Measurements from ENCODE around the gene RASGRP4. TPM values are rescaled to one million over a fixed set of nuclear protein-coding genes. Genes with fewer than 3 reads are reported as not detected.
"Not testable (repeated sequence)": the region's sequence is repeated elsewhere in the genome, so short reads cannot be mapped to it uniquely, and the experiment has no call there.

Gene RASGRP4
- total RNA-seq, 2 experiments from 2014 or later: 1.0 to 1.3 TPM

GRCh38 chr19:38422438-38422837 is 3.6 kb downstream of the RASGRP4 start:
- ChIA-PET POLR2A (no interaction called here), CTCF (no interaction called here)

DNA sequence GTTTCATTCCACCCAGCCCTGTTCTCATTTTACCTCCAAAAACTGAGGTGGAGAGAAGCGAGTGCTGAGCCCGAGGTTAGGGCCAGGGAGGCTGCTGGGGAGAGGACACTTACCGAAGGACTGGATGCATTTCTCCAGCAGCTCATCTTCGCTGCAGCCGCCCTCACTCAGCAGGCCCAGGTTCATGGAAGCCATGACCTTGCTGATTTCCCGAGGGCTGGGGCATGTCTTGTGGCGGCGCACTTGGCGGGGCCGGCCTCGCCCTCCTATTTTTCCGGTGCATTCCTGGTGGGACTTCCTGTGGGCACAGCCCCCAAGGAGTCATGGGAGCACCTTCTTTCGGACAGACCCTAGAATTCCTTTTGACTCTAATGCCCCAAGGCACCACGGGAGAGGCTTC is 4.2 kb downstream of the RASGRP4 start:
- CTCF ChIA-PET: interaction anchor here (1.0 kb wide), 1 partner anchor 94 kb away, joined by 3 read pairs; no protein-coding TSS in a partner anchor
- POLR2A ChIA-PET: no interaction called here

DNA sequence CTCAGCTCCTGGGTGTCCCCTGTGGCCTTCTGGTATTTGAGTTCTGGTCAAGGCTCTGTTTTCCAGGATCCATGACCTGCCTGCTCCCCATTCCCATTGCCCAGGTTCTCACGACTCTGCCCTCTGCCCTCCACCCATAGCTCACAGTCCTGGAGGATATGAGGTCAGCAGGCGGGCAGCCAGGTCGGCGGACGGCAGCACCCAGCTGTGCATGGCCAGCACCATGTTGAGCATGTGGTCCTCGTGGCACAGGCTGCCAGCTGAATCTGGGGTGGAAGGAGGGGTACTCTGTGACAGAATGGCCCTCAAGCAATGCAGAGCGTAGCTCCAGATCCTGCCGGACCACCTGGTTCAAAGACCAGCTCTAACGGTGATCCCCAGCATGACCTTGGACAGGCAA is 5.1 kb downstream of the RASGRP4 start:
- ChIA-PET POLR2A (no interaction called here), CTCF (interaction anchor here (1.0 kb wide), 1 partner anchor 95 kb away, joined by 3 read pairs; no protein-coding TSS in a partner anchor)

GRCh38 chr19:38417544-38418506 is 8.2 kb downstream of the RASGRP4 start:
- ChIA-PET CTCF (no interaction called here), POLR2A (no interaction called here)

DNA sequence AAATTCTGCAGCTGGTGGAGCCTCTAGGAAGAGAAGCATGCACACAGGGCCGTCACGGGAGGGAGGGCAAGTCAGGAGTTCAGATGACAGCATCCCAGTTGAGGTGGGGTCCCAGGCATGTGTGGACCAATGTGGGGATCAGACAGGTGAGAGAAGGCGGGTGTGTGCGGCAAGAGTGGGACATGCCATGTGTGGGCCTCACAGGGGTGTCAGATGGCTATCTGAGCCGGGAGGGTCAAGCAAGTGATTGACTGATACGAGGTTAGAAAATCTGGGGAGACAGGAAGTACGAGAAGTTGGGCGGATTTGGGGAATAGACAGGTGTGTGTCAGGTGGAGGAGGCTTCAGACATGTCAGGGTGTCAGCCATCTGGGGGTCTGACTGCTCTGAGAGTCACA is 8.9 kb downstream of the RASGRP4 start:
- POLR2A ChIA-PET: no interaction called here
- CTCF ChIA-PET: interaction anchor here (0.5 kb wide), 1 partner anchor 156 kb away, joined by 3 read pairs; no protein-coding TSS in a partner anchor

- CTCF ChIA-PET: interaction anchor here (0.6 kb wide), 1 partner anchor 78 kb away, joined by 4 read pairs; no protein-coding TSS in a partner anchor
- POLR2A ChIA-PET: no interaction called here
Observed at GRCh38 chr19:38413416-38413815, 12.6 kb downstream of the RASGRP4 start.

GRCh38 chr19:38412961-38413360 is 13.1 kb downstream of the RASGRP4 start:
- POLR2A ChIA-PET: no interaction called here
- CTCF ChIA-PET: interaction anchor here (0.5 to 0.6 kb wide), 2 partner anchors 79 to 546 kb away, joined by 4 read pairs; no protein-coding TSS in a partner anchor

GRCh38 chr19:38412491-38412890 is 13.5 kb downstream of the RASGRP4 start:
- ChIA-PET CTCF (interaction anchor here (0.5 kb wide), 1 partner anchor 546 kb away, joined by 4 read pairs; no protein-coding TSS in a partner anchor), POLR2A (no interaction called here)

- CTCF ChIA-PET, POLR2A ChIA-PET: not testable (repeated sequence)
Observed at GRCh38 chr19:38411898-38412297, 14.1 kb downstream of the RASGRP4 start.

GRCh38 chr19:38411041-38411712 is 14.8 kb downstream of the RASGRP4 start:
- ChIA-PET CTCF (no interaction called here), POLR2A (no interaction called here)

DNA sequence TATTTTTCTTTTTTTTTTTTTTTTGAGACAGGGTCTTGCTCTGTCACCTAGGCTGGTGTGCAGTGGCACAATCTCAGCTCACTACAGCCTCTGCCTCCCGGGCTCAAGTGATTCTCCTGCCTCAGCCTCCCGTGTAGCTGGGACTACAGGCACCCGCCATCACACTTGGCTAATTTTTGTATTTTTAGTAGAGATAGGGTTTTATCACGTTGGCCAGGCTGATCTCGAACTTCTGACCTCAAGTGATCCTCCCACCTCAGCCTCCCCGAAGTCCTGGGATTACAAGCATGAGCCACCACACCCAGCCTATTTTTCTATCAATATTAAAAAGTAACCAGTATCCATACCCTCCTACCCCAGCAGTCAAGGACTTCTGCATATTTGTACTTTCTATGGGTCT is 15.6 kb downstream of the RASGRP4 start:
- ChIA-PET POLR2A (interaction anchor here (0.7 kb wide), 1 partner anchor 33 kb away, joined by 4 read pairs; no protein-coding TSS in a partner anchor), CTCF (interaction anchor here (0.7 kb wide), 1 partner anchor 259 kb away, joined by 4 read pairs; no protein-coding TSS in a partner anchor)

DNA sequence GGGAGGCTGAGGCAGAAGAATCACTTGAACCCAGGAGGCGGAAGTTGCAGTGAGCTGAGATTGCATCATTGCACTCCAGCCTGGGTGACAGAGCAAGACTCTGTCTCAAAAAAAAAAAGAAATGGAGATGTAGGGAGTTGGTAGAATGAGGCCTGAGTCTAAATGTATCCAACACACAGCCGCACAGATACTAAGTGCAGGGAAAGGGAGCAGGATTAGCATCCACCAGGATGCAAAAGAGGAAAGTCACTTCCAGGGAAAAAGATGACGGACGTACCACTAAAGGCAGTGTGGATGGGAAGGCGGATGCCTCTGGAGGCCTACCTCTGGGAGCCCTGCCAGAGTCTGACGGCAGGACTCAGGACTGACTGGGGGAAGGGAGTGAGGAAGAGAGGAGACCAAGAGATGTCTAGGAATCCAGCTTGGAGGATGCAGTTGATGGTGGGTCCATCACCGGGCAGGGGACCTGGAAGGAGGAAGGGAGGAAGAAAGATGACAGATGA is 16.3 kb downstream of the RASGRP4 start:
- CTCF ChIA-PET: no interaction called here
- POLR2A ChIA-PET: no interaction called here

DNA sequence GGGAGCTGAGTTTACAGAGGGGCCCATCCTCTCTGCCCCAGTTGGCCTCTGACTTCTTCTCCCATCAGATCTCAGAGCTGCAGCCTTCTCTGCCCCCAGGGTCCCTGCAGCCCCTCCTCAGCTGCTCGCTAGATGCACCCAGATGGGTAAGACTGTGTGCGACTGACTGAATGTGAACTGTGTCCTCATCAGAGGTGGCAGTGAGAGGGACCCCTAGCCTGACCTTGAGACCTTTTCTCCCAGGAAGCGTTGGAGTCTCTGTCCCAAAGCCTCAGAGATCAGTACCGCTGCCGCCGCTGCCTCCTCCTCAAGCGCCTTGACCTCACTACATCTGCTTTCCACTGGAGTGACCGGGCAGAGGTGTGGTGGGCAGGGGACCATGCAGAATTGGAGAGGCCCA is 20.7 kb downstream of the RASGRP4 start:
- ChIA-PET POLR2A (no interaction called here), CTCF (interaction anchor here (1.4 kb wide), 1 partner anchor 229 kb away, joined by 5 read pairs; no protein-coding TSS in a partner anchor)

- CTCF ChIA-PET: interaction anchor here (1.4 kb wide), 1 partner anchor 229 kb away, joined by 5 read pairs; no protein-coding TSS in a partner anchor
- POLR2A ChIA-PET: no interaction called here
Observed at GRCh38 chr19:38404858-38405257, 21.2 kb downstream of the RASGRP4 start.

DNA sequence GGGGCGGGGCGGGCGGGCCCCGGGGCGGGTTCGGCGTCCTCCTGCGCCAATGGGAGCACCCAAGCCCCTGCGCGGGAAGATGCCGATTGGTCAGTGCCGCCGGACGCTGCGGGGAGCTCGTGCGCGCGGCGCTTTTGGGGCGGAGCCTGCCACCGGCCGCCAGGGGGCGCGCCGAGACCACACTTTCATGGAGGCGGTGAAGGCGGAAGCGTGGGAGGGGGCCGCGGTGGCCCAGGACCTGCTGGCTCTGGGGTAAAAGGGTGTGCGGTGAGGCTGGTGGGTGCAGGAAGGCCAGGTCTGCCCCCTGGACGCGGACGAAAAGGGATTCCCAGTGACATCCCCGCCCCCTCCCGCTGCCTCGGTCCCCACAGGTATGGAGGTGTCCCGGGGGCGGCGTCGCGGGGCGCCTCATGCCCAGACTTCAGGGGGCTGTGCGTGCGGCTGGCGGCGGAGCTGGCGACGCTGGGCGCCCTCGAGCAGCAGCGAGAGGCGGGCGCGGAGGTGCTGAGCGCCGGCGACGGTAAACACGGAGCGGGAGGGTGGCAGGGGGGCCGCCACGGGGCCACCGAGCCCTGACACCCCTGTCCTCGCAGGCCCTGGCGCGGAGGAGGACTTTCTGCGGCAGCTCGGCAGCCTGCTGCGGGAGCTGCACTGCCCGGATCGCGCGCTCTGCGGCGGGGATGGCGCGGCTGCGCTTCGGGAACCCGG is 22.9 kb downstream of the RASGRP4 start, which contains the start of gene FAM98C:
Gene FAM98C, plus strand, starts transcription at position 127 of the 708 bp plus-strand sequence. Its CDS starts 61 bp downstream, at position 188.
- CTCF ChIA-PET: interaction anchor here (0.6 to 2.0 kb wide), 34 partner anchors 9 to 533 kb away, joined by 3 to 25 read pairs (median 4); partner anchors contain the start of genes EIF3K, GGN, MAP4K1 and MRPS12
- POLR2A ChIA-PET: interaction anchor here (0.5 to 2.3 kb wide), 10 partner anchors 12 to 331 kb away, joined by 3 to 7 read pairs (median 4); partner anchors contain the start of genes GGN, PSMD8, RASGRP4 and SPRED3

DNA sequence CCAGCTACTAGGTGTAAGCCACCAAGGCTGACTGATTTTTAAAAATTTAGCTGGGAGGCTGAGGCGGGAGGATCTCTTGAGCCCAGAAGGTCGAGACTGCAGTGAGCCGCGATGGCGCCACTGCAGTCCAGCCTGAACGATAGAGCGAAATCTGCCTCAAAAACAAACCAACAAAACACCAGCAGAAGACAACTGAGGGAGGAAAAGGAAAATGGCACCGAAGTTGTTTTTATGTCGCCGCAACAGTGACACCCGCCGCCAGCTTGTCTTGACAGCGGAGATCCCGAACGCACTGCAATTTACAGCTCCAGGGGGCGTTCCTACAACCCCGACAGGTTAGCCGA is 23.4 kb downstream of the RASGRP4 start:
- POLR2A ChIA-PET: interaction anchor here (0.6 to 2.3 kb wide), 7 partner anchors 12 to 75 kb away, joined by 3 to 5 read pairs (median 3); partner anchors contain the start of genes GGN, PSMD8, RASGRP4 and SPRED3
- CTCF ChIA-PET: interaction anchor here (0.6 to 2.0 kb wide), 29 partner anchors 8 to 530 kb away, joined by 3 to 25 read pairs (median 4); partner anchors contain the start of genes EIF3K, GGN, MAP4K1 and MRPS12

DNA sequence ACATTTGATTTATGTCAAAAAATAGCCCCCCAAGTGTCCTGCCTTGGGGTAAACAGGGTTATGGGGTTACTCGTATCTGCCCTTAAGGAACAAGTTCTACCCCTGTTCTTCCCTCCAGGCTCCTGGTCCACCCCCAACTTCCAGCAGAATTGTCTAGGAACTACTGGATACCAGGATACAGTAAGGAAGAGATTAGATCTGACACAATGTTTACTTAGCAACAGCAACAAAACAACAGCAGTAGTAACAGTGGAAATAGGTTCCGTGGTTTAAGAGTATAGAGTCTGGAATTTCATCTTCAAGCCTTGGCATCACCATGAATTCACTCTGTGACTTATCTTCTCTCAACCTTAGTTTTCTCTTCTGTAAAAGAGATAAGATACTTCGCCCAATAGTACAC is 24.9 kb downstream of the RASGRP4 start:
- POLR2A ChIA-PET: no interaction called here
- CTCF ChIA-PET: interaction anchor here (1.5 kb wide), 1 partner anchor 13 kb away, joined by 4 read pairs; the partner anchor contains the start of gene GGN

GRCh38 chr19:38400361-38400760 is 25.7 kb downstream of the RASGRP4 start:
- POLR2A ChIA-PET: no interaction called here
- CTCF ChIA-PET: interaction anchor here (1.5 kb wide), 1 partner anchor 13 kb away, joined by 4 read pairs; the partner anchor contains the start of gene GGN

GRCh38 chr19:38399537-38399936 is 26.5 kb downstream of the RASGRP4 start:
- ChIA-PET POLR2A (no interaction called here), CTCF (interaction anchor here (0.5 to 1.5 kb wide), 2 partner anchors 12 to 235 kb away, joined by 3 to 4 read pairs; partner anchors contain the start of gene GGN)
